AG08395 (cell line): ENCODE measurements around the gene RNF157.

Source experiments
- DNase-seq: peaks from one replicate; pipeline ENCODE4 v3.0.0; 2012; ENCODE audit warnings: mixed read lengths, low spot score

Gene RNF157

DNA sequence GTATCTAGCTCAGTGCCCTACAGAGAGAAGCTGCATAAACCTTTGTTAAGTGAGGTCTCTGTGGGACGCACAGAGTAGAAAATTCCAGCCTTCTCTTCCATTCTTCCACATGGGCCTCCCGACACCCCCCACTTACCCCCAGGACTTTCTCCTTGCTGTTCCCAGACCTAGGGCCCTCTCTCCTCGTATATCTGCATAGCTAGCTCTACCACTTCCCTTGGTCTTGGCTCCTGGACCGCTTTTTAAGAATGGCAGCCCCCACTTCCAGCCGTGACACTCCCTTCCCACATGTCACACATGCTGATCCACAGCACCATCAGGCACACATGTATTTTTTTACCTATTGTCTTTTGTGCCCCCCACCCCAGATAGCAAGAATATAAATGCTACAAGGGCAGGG, 82.5 kb downstream of the RNF157 start:
- no peak for DNase-seq

DNA sequence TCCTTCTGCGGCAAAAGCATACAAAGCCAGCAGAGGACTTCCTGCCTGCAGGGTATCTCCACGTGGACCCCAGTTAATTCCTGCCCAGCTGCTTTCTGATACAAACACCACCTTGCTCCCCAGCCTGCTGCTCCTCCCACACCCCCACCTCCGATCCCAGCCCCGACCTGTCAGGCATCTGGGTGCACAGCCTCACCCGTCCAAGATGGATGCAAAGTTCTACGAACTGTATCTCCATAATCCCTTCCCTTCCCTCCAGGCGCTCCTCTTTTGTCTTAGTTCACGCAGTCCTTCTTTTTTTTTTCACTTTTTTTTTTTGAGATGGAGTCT, 83.7 kb downstream of the RNF157 start:
- DNase-seq, result no peak

DNA sequence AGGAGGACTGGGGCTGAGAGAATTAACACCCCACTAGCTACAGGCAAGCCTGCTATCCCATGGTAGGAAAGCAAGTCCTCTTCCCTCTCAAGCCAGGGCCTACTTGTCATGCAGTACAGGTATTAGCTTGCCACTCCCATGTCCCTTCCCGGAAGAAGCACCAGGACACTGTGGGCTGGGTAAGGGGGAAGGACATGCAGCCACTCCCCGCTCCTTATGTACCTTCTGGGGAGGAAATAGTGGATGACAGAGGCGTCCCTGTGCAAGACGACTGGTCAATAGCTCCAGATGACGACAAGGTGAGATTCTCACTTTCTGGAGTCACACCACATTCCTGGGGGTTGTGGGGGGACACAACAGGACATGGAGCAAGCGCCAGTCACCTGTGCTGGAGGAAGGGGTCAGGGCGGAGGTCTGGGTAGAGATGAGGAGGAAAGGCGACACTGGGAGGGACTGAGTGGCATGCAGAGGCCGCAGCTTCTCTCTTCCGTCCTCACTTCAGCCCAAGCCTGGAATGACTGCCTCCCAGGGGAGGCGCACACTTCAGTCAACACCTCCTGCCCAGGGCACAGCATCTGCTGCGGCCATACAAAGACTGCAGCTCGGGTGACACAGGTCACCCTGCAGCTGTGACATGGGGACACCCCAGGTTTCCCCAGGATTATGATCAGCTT, 84.2 kb downstream of the RNF157 start:
- DNase-seq, result no peak

- no peak for DNase-seq
Observed at GRCh38 chr17:76154936-76155845, 85.1 kb downstream of the RNF157 start.

DNA sequence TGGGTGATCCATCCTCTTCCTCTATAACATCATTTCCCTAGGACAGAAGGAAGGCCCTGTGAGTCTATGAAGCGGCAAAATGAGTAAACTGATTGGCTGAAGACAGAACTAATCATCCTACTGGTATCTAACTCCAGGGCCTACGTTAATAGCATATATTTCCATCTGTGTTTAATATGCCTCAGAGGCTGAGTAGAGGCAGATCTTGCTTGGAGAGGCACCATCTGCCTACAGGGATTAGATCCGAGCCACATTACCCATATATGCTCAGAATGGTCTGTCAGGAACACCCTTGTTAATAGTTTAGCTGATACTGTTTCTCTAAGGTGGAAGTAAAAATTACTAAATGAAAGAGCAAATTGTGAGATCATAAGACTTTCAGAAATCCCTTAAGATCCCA, 86.0 kb downstream of the RNF157 start:
- DNase-seq, result no peak

GRCh38 chr17:76153640-76154039, 86.7 kb downstream of the RNF157 start:
- DNase-seq, result peak; percentile 24

DNA sequence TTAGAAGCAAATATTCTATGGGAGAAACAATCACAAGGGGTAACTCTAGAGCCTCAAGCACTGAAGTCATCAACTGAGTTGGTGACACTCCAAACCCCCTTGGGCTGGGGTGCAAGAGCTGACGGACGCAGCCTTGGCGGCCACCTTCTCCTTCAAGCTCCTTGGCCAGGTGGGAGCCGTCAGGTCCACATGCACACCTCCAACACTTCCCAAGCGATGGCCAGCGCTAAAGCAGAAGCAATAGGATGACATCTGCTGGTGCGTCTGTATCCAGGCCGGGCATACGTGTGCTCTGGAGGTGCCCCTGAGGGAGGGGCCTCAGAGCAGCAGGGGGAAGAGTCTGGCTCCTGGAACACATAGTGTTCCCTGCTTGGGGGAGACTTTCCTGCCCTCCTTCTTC, 87.1 kb downstream of the RNF157 start:
- DNase-seq, result no peak

DNA sequence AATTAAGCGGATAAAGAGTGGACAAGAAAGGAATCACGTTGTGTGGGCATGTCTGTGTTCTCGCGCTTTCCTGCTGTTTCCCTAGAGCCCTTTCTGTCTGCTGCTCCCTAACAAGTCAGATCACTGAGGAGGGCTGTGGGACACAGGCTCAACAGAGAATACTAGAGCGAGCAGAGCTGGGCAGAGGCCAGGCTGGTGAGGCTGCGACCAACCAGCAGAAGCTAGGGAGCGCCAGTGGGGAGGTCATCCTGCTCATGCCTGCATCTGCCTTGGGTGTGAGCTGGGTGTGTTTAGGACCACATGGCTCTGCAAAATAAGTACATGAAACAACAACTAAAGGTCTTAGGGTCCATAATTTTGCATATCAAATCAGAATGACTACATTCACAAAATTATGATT, 87.7 kb downstream of the RNF157 start:
- DNase-seq, result no peak

DNA sequence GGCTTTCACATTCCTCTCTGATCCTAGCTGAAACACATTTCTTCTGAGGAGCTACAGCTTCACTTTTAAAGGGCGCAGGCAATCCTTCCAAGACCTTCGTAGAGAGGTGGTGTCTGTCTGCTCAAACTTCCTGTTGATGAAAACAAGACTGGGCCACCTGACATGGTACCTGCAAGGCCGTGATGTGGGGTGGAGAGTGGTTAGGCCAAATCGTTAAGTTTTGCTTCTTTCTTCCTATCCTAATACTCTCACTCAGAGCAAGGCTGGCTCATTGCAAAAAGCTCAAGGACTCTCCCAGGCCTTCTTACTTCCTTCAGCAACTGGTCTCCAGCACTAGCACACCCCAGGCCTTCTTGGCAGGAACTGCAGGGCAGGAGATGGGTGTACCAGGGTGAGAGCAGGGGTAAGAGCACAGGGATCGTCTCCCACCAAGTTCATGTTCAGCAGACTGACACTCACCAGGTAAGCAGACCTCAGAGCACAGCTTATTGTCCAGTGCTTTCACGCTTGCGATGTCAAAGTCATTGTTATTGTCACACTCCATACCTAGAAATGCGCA, 88.3 kb downstream of the RNF157 start:
- no peak for DNase-seq

DNA sequence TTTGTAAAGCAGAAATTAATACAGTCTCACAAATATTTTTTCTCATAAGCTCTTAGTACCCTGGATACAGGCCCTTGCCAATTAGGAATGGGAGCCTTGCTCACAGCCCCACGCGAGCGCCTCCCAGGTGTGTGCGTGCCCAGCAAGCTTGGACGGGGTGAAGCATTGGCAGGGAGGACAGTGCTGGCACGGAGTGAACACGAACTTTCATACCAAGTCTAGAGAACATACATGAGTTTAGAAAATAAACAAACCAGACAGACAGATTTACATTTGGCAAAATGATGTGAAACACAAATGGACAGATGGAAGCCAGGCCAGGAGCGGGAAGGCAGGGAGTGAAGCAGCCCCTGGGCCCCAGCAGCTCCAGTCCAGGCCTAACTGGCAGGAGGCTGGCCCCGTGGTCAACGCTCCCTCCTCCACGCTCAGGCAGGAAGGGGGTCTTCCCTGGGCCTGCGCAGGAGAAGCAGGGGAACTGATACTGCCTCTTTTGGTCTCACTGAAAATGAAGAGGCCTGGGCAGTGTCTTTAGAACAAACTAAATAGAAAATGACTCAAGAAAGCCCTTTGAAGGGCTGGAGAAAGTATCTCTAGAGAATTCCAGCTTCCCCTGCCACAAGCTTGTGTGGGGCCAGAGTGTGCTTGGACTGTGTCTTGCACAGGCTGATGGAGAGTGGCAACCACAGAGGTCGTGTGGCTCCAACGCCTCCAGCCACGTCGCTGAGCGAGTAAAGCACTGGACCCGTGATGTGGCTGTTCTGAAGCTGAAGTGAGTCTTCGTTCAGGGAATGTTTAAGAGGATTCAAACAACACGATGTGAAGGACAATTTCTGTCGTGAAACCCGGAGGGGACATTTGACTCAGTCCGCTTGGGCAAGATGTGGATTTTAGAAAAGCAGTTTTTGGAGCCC, 89.3 kb downstream of the RNF157 start:
- DNase-seq, result no peak

DNA sequence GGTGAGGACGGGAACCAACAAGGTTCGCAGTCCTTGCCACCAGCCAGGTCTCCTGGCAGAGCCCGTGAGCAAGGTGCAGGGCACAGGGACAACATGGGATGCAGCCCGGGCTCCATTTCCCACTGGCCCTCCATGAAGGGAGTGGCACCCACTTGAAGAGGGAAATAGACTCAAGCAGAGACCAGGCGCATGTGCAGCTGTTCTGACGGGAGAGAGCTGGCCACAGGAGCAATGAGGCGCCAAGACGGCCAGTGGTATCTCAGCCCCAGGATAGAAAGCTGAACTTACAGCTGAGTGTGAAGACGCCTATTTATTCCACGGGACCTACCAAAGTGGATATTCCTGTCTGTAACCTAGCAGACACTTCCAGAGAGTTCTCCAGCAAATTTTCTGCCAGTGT, 91.1 kb downstream of the RNF157 start:
- no peak for DNase-seq

GRCh38 chr17:76148015-76148326, 92.3 kb downstream of the RNF157 start:
- no peak for DNase-seq

DNA sequence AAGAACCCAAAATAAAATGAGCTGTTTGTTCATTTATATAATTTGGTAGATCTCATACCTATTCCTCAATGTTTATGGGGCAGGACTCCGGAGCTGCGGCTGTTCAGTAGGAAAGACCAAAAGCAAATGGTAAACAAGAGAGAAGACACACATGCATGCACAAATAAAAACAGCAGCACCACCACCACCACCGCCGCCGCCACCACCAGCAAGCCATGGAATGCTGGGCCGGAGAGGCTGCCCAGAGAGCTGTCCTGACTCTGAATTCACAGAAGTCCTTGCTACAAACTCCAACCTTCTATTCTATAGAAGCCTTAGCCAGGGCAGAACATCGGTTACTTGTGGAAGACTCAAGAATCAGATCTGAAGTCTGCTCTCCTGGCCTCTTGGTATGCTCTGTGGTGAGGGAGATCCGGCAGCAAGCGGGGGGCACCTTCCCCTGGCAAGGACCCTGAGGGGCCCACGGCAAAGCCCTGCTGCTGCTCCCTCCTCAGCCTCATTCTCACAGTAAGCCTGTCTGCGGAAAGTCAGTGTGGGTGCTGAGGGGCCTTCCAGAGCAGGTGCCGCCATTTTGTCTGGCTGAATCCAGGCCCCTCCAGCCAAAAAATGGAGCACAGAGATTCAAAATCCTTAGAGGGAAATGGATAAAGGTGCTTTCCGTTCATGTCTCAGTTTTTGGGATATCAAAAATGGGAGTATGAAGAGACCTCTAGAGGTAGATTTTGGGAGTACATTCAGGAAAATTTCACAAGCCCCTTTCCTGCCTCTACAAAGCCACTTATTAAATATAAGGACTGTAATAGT, 92.9 kb downstream of the RNF157 start:
- DNase-seq, result peak; percentile 49

DNA sequence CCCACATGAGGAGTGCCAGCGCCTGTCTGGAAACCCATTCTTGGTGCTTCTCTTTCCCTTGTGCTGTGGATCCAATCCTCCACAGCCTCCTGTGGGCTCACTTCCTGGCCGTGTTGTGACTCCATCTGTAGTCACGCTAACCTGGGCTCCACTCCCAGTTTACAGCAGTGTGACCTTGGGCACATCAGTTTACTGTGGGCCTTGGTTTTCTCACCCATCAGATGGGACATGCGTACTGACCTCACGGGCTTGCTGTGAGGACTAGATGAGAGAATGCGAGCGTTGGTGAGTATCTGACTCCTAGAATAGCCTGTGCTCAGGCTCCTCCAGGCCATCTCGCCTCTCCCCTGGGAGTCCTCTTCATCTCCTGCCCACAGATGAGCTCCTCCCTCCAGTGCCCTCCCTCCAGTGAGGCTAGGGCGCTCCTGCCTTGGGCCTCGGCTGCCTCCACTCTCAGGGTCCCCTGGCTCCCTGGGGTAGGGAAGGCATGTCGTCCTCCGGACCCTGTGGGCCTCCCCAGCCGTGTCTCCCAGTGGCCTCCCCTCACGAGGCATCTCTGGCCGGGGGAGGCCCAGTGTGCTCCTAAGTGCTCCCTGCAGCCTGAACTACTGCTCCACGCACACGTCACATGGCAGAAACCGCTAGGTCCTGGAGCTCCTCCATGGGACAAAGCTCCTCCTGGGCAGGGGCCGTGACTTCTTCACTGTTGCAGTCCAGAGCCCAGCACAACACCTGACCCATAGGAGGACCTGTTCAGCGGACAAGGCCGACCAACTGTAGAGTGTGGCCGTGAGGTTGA, 94.0 kb downstream of the RNF157 start:
- no peak for DNase-seq

DNA sequence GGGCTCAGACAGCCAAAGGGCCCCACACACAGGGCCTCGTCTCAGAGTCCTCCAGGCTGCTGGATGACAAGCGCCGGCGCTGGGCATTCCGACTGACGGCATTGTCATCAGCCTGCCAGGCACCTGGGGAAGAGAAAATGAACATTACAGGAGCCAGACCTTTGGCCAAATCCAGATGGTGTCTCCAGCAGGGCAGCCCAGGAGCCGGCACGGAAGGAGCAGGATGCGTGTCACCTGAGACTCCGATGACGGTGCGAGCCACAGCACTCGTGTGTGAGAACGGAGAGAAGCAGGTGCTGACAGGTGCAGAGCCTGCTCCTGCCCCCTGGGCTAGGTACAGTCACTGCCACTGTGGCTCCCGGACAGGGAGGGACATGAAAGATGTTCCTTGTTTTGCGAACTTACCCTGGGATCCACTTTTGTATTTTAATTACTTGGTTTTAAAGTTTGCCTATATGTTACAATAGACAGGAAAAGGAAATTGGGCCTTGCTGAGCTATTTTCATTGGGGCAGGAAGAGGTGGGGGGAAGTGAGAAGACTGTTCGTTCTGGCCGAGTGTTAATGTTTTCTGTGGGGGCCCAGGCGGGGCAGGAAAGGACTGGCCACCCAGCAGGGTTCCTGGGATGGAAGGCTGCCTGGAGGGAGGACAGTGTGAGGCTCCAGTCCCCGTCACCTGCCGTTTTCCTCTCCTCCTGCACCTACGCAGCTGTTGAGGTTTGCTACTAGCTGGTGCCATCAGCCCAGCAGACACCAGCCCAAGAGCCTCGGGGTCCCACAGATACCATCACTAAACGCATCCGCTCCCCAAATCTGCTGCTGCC, 94.9 kb downstream of the RNF157 start:
- DNase-seq, result no peak

DNA sequence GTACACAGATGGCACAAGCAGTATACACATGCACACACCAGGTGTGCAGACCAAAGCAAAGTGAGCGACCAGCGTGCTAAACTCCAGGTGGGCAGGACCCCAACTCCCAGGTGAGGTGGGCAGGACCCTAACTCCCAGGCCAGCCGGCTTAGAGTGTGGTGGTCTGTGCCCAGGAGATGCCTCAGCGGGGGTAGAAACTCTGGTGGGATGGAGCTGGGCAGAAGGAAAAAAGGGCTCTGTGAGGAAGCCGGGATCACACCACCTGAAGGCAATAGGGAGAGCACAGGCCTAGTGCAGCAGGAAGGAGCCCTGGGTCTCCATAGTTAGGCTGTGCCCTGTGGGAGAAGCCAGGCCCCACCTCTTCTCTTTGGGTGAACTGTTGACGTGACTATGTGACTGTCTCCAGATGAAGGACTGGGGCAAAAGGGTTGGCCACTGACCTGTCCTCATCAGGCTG, 97.7 kb downstream of the RNF157 start:
- no peak for DNase-seq

- DNase-seq, result no peak
Observed at GRCh38 chr17:76142039-76142584, 98.2 kb downstream of the RNF157 start.

DNA sequence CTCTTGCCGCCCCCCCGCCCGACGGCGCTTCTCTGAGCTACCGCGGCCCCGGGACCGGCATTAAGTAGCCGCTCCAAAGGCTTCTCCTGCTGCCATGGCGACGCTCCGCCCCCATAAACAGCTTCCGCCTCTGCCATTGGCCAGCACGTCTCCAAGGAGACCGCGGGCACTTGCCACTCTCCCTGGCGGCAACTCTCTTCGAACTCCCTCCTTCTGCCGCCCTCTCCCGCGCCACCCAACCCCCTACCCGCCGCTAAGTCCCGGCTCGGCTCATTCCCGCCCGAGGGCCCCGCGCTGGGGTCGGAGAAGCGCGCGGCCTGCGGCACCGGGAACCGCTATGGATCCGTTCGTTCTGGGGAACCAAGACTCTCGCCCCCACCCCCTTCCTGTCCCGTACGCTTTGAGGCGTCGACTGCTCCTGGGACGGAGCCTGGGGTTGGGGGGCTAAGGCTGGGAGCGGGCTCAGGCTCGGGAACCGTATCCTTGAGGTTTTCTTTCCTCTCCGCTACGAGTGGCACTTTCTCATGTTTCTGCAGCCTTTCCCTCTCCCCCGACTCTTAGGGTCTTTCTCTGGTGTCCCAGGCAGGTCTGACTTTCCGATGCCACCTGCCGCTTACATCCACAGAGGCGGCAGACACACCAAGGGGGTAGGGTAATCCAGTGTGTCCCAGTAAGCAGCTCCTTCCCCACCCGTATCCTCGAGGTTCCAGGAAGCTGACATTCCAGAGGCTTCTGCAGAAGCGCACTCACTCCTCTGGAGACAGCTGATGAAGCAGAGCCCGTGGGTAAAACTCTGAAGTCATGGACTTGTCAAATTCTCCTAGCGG, 98.9 kb downstream of the RNF157 start, which contains the start of gene FOXJ1:
FOXJ1 (minus strand) TSS at position 34 of the 827 bp plus-strand sequence. CDS start 850 bp downstream, outside the sequence.
- DNase-seq, result peak; percentile 98
